Brain microvascular endothelial cell (primary cell): ENCODE results near the gene ZNF497.

ENCODE experiments used
- DNase-seq: peaks from one replicate; pipeline ENCODE4 v3.0.0-alpha.2; 2020
- H3K27ac ChIP-seq: fragments of 250-450 bp; sonication (Bioruptor Pico); 2 replicates; pipeline ENCODE4 v1.5.1; 2020; ENCODE audit warnings: mild to moderate bottlenecking, moderate library complexity
- H3K27me3 ChIP-seq: fragments of 250-450 bp; sonication (Bioruptor Pico); replicated peaks from 2 replicates; pipeline ENCODE4 v1.5.1; 2020; ENCODE audit warnings: mild to moderate bottlenecking
- H3K36me3 ChIP-seq: fragments of 250-450 bp; sonication (Bioruptor Pico); replicated peaks from 2 replicates; pipeline ENCODE4 v1.5.1; 2020; ENCODE audit warnings: mild to moderate bottlenecking
- H3K4me3 ChIP-seq: 2 replicates; pipeline ENCODE4 v1.5.1; 2011; ENCODE audit warnings: low read depth, mild to moderate bottlenecking, control low read depth, low read length, moderate library complexity
- CTCF ChIP-seq: IDR thresholded peaks from 2 replicates; pipeline ENCODE4 v1.5.1; 2011; ENCODE audit warnings: low read depth, mild to moderate bottlenecking, moderate library complexity, low read length, control low read depth, inconsistent platforms; ENCODE audit errors: missing control alignments
- in situ Hi-C: cut with HindIII; loops from 2 replicates; pipeline ENCODE4 v1.10.0; 2017; ENCODE audit warnings: low sequenced_read_pairs, low pct_ligation_motif_present

The ZNF497 gene

GRCh38 chr19:58357481-58358145, 4.9 kb downstream of the ZNF497 start:
- no peak for TF ChIP-seq CTCF
- Histone ChIP-seq H3K36me3 (no peaks in the 10 kb centered on the region), H3K4me3 (no peak overlapping the region), H3K27ac (no peak overlapping the region), H3K27me3 (no peaks in the 10 kb centered on the region)
- in situ Hi-C loops: no loop called here
- no peak for DNase-seq

- H3K36me3 ChIP-seq: no peaks in the 10 kb centered on the region
- no peaks in the 10 kb centered on the region for H3K27me3 ChIP-seq
- TF ChIP-seq CTCF: no peak
- no peak overlapping the region for H3K27ac ChIP-seq
- in situ Hi-C loops: no loop called here
- H3K4me3 ChIP-seq: peak overlapping the region; percentile 29
- peak; percentile 11 for DNase-seq
These were observed 5.6 kb downstream of the ZNF497 start for GRCh38 chr19:58356766-58357480.

- no peaks in the 10 kb centered on the region for H3K27me3 ChIP-seq
- no peak for TF ChIP-seq CTCF
- no peak overlapping the region for H3K27ac ChIP-seq
- peak overlapping the region; percentile 29 for H3K4me3 ChIP-seq
- in situ Hi-C loops: no loop called here
- peaks cover 1% of the 10 kb centered on the region for H3K36me3 ChIP-seq
- DNase-seq: no peak
These were observed 6.4 kb downstream of the ZNF497 start for GRCh38 chr19:58355908-58356765.

DNA sequence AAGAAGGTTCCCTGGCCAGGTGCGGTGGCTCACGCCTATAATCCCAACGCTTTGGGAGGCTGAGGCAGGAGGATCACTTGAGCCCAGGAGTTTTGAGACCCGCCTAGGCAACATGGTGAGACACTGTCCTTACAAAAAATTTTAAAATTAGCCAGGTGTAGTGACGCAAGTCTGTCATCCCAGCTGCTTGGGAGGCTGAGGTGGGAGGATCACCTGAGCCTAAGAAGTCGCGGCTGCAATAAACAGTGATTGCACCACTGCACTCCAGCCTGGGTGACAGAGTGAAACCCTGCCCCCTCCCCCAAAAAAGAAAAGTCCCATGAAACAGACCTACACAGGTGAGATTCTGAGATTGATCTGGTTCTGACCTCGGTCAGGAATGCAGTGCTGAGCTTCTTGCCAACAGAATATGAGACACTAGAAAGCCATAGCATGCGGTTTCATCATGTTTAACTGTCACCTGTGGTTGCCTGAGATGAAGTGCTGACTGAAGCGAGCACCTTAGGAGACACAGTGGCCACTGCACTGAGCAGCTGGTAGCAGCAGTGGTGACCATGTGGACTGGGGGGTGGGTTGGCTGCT, 7.2 kb downstream of the ZNF497 start:
- Histone ChIP-seq H3K4me3 (no peak overlapping the region), H3K36me3 (peaks cover 10% of the 10 kb centered on the region), H3K27me3 (no peaks in the 10 kb centered on the region), H3K27ac (no peak overlapping the region)
- in situ Hi-C loops: no loop called here
- no peak for DNase-seq
- no peak for TF ChIP-seq CTCF

- H3K36me3 ChIP-seq: peaks cover 13% of the 10 kb centered on the region
- H3K27ac ChIP-seq: no peak overlapping the region
- no peak for TF ChIP-seq CTCF
- no peaks in the 10 kb centered on the region for H3K27me3 ChIP-seq
- in situ Hi-C loops: no loop called here
- DNase-seq: no peak
- H3K4me3 ChIP-seq: no peak overlapping the region
These were observed 8.0 kb downstream of the ZNF497 start for GRCh38 chr19:58354478-58355030.
